Putamen (tissue), 1 donor: ENCODE data around the gene TMEM45A.
A peak's percentile ranks its signal among the peaks of the same experiment; 100 is the strongest.
"Not testable (repeated sequence)": the region's sequence is repeated elsewhere in the genome, so short reads cannot be mapped to it uniquely, and the experiment has no call there.

ENCODE experiments used
- DNase-seq: peaks from one replicate; pipeline ENCODE4 v3.0.0-alpha.2; 2016; ENCODE audit warnings: low spot score

TMEM45A gene

GRCh38 chr3:100483529-100483928, 8.9 kb upstream of the TMEM45A start:
- no peak for DNase-seq

- no peak for DNase-seq
These were observed 5.6 kb upstream of the TMEM45A start for GRCh38 chr3:100486808-100487207.

GRCh38 chr3:100489118-100489517, 3.3 kb upstream of the TMEM45A start:
- no peak for DNase-seq

- no peak for DNase-seq
These were observed 4.4 kb downstream of the TMEM45A start for GRCh38 chr3:100496711-100497261.

- no peak for DNase-seq
These were observed 7.2 kb downstream of the TMEM45A start for GRCh38 chr3:100499651-100500050.

GRCh38 chr3:100500320-100500880, 8.0 kb downstream of the TMEM45A start:
- DNase-seq: no peak

DNA sequence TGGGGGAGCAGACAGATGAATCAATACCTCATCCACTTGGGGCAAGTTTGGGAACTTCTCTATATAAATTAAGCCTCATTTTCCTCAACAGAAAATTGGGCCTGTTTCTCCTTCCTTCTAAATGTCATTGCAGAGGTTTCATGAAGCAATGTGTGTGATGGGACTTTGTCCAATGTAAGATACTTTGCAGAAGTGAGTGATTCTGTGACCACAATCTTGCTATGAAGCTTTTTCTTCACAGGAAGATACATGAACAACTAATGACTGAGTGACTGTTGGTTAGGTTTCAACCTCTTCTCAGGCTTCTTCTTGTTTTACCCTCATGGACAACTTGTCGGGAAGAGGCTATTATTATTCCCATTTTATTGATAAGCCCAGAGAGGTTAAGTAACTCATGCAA, 11.0 kb downstream of the TMEM45A start:
- DNase-seq: no peak

DNA sequence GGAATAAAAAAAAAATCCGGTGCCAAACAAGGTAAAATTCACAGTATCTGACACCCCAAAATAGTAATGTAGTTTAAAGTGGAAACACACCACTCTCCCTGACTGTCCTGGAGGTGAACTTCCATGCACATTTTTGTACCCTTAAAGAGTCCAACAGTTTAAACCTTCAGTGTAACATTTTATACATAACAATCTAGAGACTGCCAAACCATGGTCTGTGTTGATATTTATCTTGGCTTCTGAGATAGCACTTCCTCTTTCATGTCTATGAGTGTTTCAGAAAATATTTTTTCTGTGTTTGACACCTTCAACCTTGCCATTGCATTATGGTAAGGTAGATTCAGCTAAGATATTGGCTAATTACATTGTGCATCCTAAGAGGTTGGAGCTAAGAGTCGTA, 13.9 kb downstream of the TMEM45A start:
- DNase-seq: no peak

GRCh38 chr3:100509818-100510217, 17.4 kb downstream of the TMEM45A start:
- DNase-seq: not testable (repeated sequence)

DNA sequence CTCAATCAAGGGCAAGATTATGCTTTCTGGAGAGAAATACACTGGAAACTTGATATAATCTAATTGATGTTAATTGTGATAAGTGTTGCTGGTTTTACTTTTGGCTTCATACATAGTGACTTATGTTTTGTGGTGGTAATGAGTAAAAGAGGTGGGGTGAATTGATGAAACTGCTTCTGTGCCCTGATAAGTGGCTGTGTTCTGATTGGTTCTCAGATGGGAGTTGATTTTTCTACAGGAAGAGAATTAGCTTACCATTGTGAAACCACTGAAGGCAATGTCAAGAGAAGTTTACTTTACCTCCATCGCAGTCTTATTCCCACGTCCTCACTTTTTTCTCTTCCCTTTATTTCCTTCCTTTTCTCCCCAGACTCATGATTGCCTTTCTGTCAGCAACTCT, 23.8 kb downstream of the TMEM45A start:
- no peak for DNase-seq

DNA sequence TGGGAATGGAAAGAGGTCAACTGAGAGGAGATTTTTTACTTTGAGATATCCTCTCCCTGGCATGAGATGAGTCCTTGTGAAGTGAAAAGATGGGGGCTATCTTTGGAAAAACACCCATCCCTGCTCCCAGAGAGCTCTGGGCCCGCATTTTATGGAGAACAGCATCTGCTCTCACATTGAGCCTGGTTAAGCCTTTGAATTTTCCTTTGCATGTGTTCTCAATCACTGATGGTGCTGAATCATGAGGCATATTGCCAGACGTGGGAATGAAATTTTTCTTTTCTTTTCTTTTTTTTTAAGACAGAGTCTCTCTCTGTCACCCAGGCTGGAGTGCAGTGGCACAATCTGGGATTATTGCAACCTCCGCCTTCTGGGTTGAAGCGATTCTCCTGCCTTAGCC, 24.4 kb downstream of the TMEM45A start:
- no peak for DNase-seq

- DNase-seq: no peak
These were observed 24.9 kb downstream of the TMEM45A start for GRCh38 chr3:100517276-100517675.

DNA sequence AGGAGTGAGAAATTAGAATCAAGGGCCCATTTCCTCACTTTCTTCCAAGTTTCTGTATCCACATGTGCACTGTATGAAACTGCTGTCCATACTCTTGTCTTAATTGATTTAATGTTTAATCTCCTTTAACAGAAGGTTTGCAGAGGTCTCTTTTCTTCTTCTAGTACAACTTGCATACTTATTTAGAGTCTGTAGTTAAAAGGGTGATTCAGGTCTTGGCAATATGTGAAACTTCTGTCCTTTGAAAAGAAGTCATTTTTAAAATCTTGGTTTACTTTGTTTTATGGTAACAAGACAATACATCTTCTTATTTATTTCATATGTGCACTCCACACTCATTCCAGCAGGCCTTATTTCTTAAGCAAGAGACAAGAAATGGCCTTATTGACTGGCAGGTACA, 25.8 kb downstream of the TMEM45A start:
- DNase-seq: no peak

GRCh38 chr3:100518983-100519382, 26.6 kb downstream of the TMEM45A start:
- DNase-seq: peak; percentile 15

DNA sequence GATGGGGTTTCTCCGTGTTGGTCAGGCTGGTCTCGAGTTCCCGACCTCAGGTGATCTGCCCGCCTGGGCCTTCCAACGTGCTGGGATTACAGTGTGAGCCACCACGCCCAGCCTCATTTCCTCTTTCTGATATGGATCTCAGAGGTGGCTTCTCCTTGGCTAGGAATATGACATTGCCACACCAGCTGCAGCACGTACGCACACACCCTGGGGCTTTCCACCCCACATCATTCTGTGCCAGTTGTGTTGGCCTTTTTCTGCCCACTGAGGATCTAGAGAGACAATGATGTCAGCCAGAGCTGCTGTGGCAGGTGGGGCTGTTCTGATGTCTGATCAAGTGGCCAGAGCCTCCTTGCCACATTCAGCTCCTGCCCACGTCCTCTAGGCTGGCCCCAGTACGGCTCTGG, 29.0 kb downstream of the TMEM45A start:
- no peak for DNase-seq

- no peak for DNase-seq
These were observed 29.7 kb downstream of the TMEM45A start for GRCh38 chr3:100522125-100522524.

GRCh38 chr3:100523050-100523760, 30.8 kb downstream of the TMEM45A start:
- DNase-seq: no peak

- no peak for DNase-seq
These were observed 33.6 kb downstream of the TMEM45A start for GRCh38 chr3:100525753-100526612.

GRCh38 chr3:100526613-100527346, 34.4 kb downstream of the TMEM45A start:
- DNase-seq: no peak

DNA sequence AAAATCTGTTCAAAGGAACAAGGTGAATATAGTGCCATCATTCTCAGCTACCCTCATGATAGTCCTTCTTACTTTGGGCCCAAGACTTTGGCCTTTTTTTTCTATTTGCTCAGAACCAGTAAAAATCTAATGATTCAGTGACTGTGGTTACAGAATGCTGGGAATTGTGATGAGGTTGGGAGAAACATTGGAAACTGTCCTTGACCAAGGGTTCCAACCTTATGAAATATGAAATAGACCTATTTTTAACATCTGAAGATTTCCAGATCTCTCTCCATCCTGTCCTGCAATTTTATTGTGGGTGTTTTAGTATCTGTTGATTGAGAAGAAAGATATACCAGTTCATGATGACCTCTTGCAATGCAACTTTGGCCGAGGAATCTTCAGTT, 34.9 kb downstream of the TMEM45A start:
- no peak for DNase-seq

GRCh38 chr3:100531093-100531492, 38.7 kb downstream of the TMEM45A start:
- DNase-seq: no peak

- no peak for DNase-seq
These were observed 40.0 kb downstream of the TMEM45A start for GRCh38 chr3:100532411-100532810.
